H1 (cell line): ENCODE data around the gene CFAP92. TPM values are rescaled to one million over a fixed set of nuclear protein-coding genes. Genes with fewer than 3 reads are reported as not detected.
A peak's percentile ranks its signal among the peaks of the same experiment; 100 is the strongest.

Experiments
- CTCF ChIA-PET: fragments of 300-600 bp; sonication (Branson Sonifier 250); formaldehyde crosslinking; loops from one replicate; lab custom pipeline; 2021; ENCODE audit not compliant: partially characterized antibody; lab: Charles Lee
- POLR2A ChIA-PET: fragments of 300-600 bp; sonication (Branson Sonifier 250); formaldehyde crosslinking; loops from one replicate; lab custom pipeline; 2021; ENCODE audit warnings: inconsistent platforms; ENCODE audit not compliant: partially characterized antibody; lab: Charles Lee
- DNase-seq, 2 experiments: peaks; one replicate each; pipeline versions ENCODE4 v3.0.0 to v3.0.0-alpha.2; 2010 to 2022; ENCODE audit warnings: low spot score in 2 of 2, low read depth in 1 of 2, mixed read lengths in 1 of 2
- FAIRE-seq: peaks from 2 replicates; lab custom pipeline; 2011; peaks lifted over from hg19 to GRCh38; lab: Jason Lieb, UNC
- H2AFZ ChIP-seq: 2 replicates; pipeline ENCODE4 v1.8.1; 2012; ENCODE audit warnings: low read length, inconsistent platforms
- H2AK5ac ChIP-seq: 2 replicates; pipeline ENCODE4 v1.6.1; 2013; ENCODE audit warnings: low read depth, low read length
- H2BK120ac ChIP-seq: replicated peaks from 2 replicates; pipeline ENCODE3; 2013; ENCODE audit warnings: low read depth, low read length, inconsistent platforms
- H2BK12ac ChIP-seq: 2 replicates; pipeline ENCODE4 v1.6.1; 2013; ENCODE audit warnings: low read depth, low read length
- H2BK15ac ChIP-seq: 2 replicates; pipeline ENCODE4 v1.6.1; 2013; ENCODE audit warnings: low read length
- H2BK20ac ChIP-seq: 2 replicates; pipeline ENCODE4 v1.6.1; 2013; ENCODE audit warnings: low read length
- H2BK5ac ChIP-seq: 2 replicates; pipeline ENCODE4 v1.6.1; 2013; ENCODE audit warnings: low read depth, low read length
- H3K14ac ChIP-seq: 2 replicates; pipeline ENCODE4 v1.6.1; 2013; ENCODE audit warnings: inconsistent platforms; ENCODE audit not compliant: insufficient read length
- H3K18ac ChIP-seq: 2 replicates; pipeline ENCODE4 v1.6.1; 2013; ENCODE audit warnings: low read length; ENCODE audit errors: extremely low read depth
- H3K23ac ChIP-seq: 2 replicates; pipeline ENCODE4 v1.6.1; 2013; ENCODE audit warnings: inconsistent platforms; ENCODE audit not compliant: insufficient read length
- H3K23me2 ChIP-seq: 2 replicates; pipeline ENCODE4 v1.6.1; 2013; ENCODE audit warnings: low read depth, low read length
- H3K27ac ChIP-seq: 2 replicates; pipeline ENCODE4 v1.6.1; 2011; ENCODE audit warnings: low read depth, low read length, inconsistent platforms
- H3K27me3 ChIP-seq, 4 experiments: replicated peaks in 1 of 4; 1 replicate in 1 of 4; 2 replicates in 3 of 4; pipeline versions ENCODE4 v1.6.1 to v1.8.1; 2011 to 2013; ENCODE audit warnings: low read length in 3 of 4, mild to moderate bottlenecking in 3 of 4, inconsistent platforms in 2 of 4, mixed read lengths in 2 of 4, moderate library complexity in 1 of 4; ENCODE audit not compliant: control insufficient read depth in 3 of 4, insufficient read depth in 3 of 4; ENCODE audit errors: extremely low read depth in 1 of 4
- H3K36me3 ChIP-seq, 4 experiments: 2 replicates each; pipeline versions ENCODE4 v1.6.1 to v1.8.1; 2011 to 2013; ENCODE audit warnings: mild to moderate bottlenecking in 4 of 4, low read length in 3 of 4, moderate library complexity in 2 of 4, control low read depth in 1 of 4, inconsistent platforms in 1 of 4; ENCODE audit not compliant: insufficient read depth in 4 of 4, control insufficient read depth in 2 of 4
- H3K4ac ChIP-seq: replicated peaks from 2 replicates; pipeline ENCODE3; 2013; ENCODE audit warnings: low read length, low read depth, mixed read lengths, inconsistent platforms; ENCODE audit not compliant: insufficient read length
- H3K4me1 ChIP-seq, 4 experiments: replicated peaks in 1 of 4; 1 replicate in 1 of 4; 2 replicates in 3 of 4; pipeline versions ENCODE4 v1.6.1 to v1.8.1; 2011 to 2013; ENCODE audit warnings: low read length in 3 of 4, inconsistent platforms in 2 of 4, mixed read lengths in 1 of 4; ENCODE audit not compliant: insufficient read depth in 4 of 4, control insufficient read depth in 3 of 4
- H3K4me2 ChIP-seq, 2 experiments: 2 replicates each; pipeline versions ENCODE4 v1.6.1 to v1.8.1; 2011 to 2013; ENCODE audit warnings: low read depth in 2 of 2, low read length in 2 of 2, control low read depth in 1 of 2, inconsistent platforms in 1 of 2, mild to moderate bottlenecking in 1 of 2; ENCODE audit not compliant: insufficient read depth in 1 of 2
- H3K4me3 ChIP-seq, 4 experiments: fragments of 200-600, 300-600 bp in 1 of 4; sonication (generic), shearing (Covaris generic), sonication (Bioruptor Twin) in 1 of 4; 2 replicates each; pipeline versions ENCODE4 v1.5.1 to v1.8.1; 2011 to 2016; ENCODE audit warnings: low read length in 4 of 4, low read depth in 3 of 4, control low read depth in 2 of 4, inconsistent platforms in 2 of 4, mild to moderate bottlenecking in 2 of 4, mixed read lengths in 1 of 4, moderate library complexity in 1 of 4; ENCODE audit not compliant: insufficient read depth in 2 of 4; ENCODE audit errors: extremely low read depth in 1 of 4
- H3K56ac ChIP-seq: replicated peaks from 2 replicates; pipeline ENCODE3; 2013; ENCODE audit warnings: low read depth, mild to moderate bottlenecking, mixed read lengths, low read length, inconsistent platforms; ENCODE audit not compliant: insufficient read length
- H3K79me1 ChIP-seq: 2 replicates; pipeline ENCODE4 v1.6.1; 2013; ENCODE audit warnings: low read depth, low read length, control low read depth
- H3K79me2 ChIP-seq, 2 experiments: 2 replicates each; pipeline versions ENCODE4 v1.6.1 to v1.8.1; 2012 to 2013; ENCODE audit warnings: low read length in 2 of 2, mild to moderate bottlenecking in 2 of 2, inconsistent platforms in 1 of 2; ENCODE audit not compliant: insufficient read depth in 2 of 2, control insufficient read depth in 1 of 2
- H3K9ac ChIP-seq, 4 experiments: replicated peaks in 1 of 4; 1 replicate in 1 of 4; 2 replicates in 3 of 4; pipeline versions ENCODE4 v1.6.1 to v1.8.1; 2011 to 2013; ENCODE audit warnings: low read depth in 3 of 4, low read length in 3 of 4, control low read depth in 2 of 4, mild to moderate bottlenecking in 2 of 4, moderate library complexity in 2 of 4, inconsistent platforms in 1 of 4; ENCODE audit errors: extremely low read depth in 1 of 4
- H3K9me3 ChIP-seq, 2 experiments: 2 replicates each; pipeline versions ENCODE4 v1.6.1 to v1.8.1; 2012 to 2013; ENCODE audit warnings: mild to moderate bottlenecking in 2 of 2, moderate library complexity in 2 of 2, control low read depth in 1 of 2, inconsistent platforms in 1 of 2, low read depth in 1 of 2, low read length in 1 of 2, mixed read lengths in 1 of 2; ENCODE audit not compliant: insufficient read depth in 2 of 2
- H4K20me1 ChIP-seq, 2 experiments: replicated peaks in 1 of 2; 2 replicates each; pipeline versions ENCODE3 to v1.8.1; 2011 to 2013; ENCODE audit warnings: inconsistent platforms in 2 of 2, low read length in 2 of 2, mild to moderate bottlenecking in 1 of 2; ENCODE audit not compliant: insufficient read depth in 2 of 2, control insufficient read depth in 1 of 2
- H4K5ac ChIP-seq: 2 replicates; pipeline ENCODE4 v1.6.1; 2013; ENCODE audit warnings: low read length, low read depth, mixed read lengths, inconsistent platforms; ENCODE audit not compliant: insufficient read length
- H4K8ac ChIP-seq: 2 replicates; pipeline ENCODE4 v1.8.0; 2013; ENCODE audit warnings: mild to moderate bottlenecking, moderate library complexity, low read length, inconsistent platforms; ENCODE audit not compliant: insufficient read depth; ENCODE audit errors: extremely low read depth
- H4K91ac ChIP-seq: replicated peaks from 2 replicates; pipeline ENCODE3; 2013; ENCODE audit warnings: low read length, mixed read lengths, inconsistent platforms; ENCODE audit not compliant: insufficient read length
- NANOG ChIP-seq: IDR thresholded peaks from 2 replicates; pipeline ENCODE4 v1.6.1; 2011; ENCODE audit warnings: low read length, low read depth, mild to moderate bottlenecking, inconsistent platforms; ENCODE audit not compliant: insufficient read depth, poor library complexity, severe bottlenecking
- USF2 ChIP-seq: IDR thresholded peaks from 2 replicates; pipeline ENCODE4 v1.6.1; 2011; ENCODE audit warnings: low read length, improper control_type of control experiment
- WGBS, 2 experiments: shearing (Covaris generic) in 1 of 2; methylation state at CpG; one replicate each; pipeline versions ENCODE4 v1.1.6 to v1.1.7; 2013 to 2015; ENCODE audit warnings: low lambda C conversion rate in 2 of 2, mixed read lengths in 2 of 2, inconsistent platforms in 1 of 2, low coverage in 1 of 2, missing lambda C conversion rate in 1 of 2; ENCODE audit not compliant: insufficient replicate concordance in 2 of 2, insufficient coverage in 1 of 2, insufficient read length in 1 of 2; ENCODE audit errors: extremely low coverage in 1 of 2, missing lambda C conversion rate in 1 of 2; 5-methylcytosine and 5-hydroxymethylcytosine counted together
- polyA plus RNA-seq, 7 experiments: library from polyadenylated mRNA; depleted of rRNA in 3 of 7; stranded (reverse) in 5 of 7; unstranded in 2 of 7; fragments of >200 nt in 5 of 7; fragments of 200-250 nt in 2 of 7; gene quantifications; 1 replicate in 5 of 7; 2 replicates in 1 of 7; 4 replicates in 1 of 7; pipeline versions ENCODE4 v1.2.1 to v1.2.3, GENCODE V29; 2011 to 2013; ENCODE audit warnings: missing spikeins in 2 of 7, mixed read lengths in 2 of 7
- total RNA-seq: library from RNA; stranded (reverse); fragmentation: NEBNext Ultra II Directional; extraction: Animal tissue kit (Norgen Biotek cat#: 25700); gene quantifications from 2 replicates; pipeline ENCODE4 v1.2.1, GENCODE V29; 2021

Gene CFAP92
- total and polyA plus RNA-seq, 2 of the 8 experiments (the other 6 are each of a cell fraction or from before 2014, with no cell fraction given) = 0.77 to 2.0 TPM

DNA sequence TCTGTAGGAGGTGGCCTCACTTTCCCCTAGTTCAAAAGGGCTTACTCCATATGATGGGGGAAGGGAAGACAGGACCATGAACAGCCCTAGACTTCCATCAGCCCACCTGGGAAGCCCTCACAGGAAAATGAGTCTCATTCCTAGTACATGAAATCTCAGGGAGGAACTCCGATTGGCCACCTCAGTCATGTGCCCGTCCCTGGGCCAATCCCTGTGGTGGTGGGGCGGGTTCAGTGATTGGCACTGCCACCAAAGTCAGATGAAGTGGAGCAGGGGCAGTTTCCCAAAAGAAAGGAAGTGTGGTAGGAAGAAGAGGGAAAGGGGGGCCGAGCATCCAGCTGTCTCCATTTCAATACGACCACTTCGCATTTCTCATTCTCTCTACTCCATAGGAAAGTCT, 40.8 kb upstream of the CFAP92 start:
- Histone ChIP-seq H3K9me3 (no peaks in the 10 kb centered on the region), H2BK5ac (no peak overlapping the region), H3K14ac (no peak overlapping the region), H3K27me3 (no peaks in the 10 kb centered on the region), H3K79me2 (no peaks in the 10 kb centered on the region), H3K4me2 (no peak overlapping the region), H2BK12ac (no peak overlapping the region), H4K5ac (no peak overlapping the region), H4K91ac (no peak overlapping the region), H3K4me1 (peaks cover 0 to 10% (median under 1%) of the 10 kb centered on the region in 4 experiments; a peak in 5 of 7 replicates), H3K23ac (no peak overlapping the region), H2AFZ (no peak overlapping the region), H3K56ac (no peak overlapping the region), H3K4me3 (no peak overlapping the region), H4K8ac (no peak overlapping the region), H2AK5ac (no peak overlapping the region), H3K36me3 (no peaks in the 10 kb centered on the region), H2BK20ac (no peak overlapping the region), H3K9ac (no peak overlapping the region), H3K27ac (no peak overlapping the region), H3K4ac (no peak overlapping the region), H3K18ac (no peak overlapping the region), H4K20me1 (no peaks in the 10 kb centered on the region), H3K23me2 (no peaks in the 10 kb centered on the region), H3K79me1 (no peaks in the 10 kb centered on the region), H2BK15ac (no peak overlapping the region), H2BK120ac (no peak overlapping the region)
- DNase-seq = no peak
- peak; percentile 75 for TF ChIP-seq USF2
- no peak for TF ChIP-seq NANOG
- ChIA-PET CTCF (interaction anchor here (0.9 to 5.7 kb wide), 3 partner anchors 15 to 64 kb away, joined by 3 to 28 read pairs (median 7); no protein-coding TSS in a partner anchor), POLR2A (interaction anchor here (1.4 kb wide), 1 partner anchor 41 kb away, joined by 3 read pairs; the partner anchor contains the start of gene CFAP92)
- no peak for FAIRE-seq
- WGBS, 2 experiments = 89% methylated on average over 6 of the region's 6 CpGs; no CpG with 5 or more reads in 1 of the 2 experiments
